HCT116 (cell line): ENCODE data around the gene TBC1D8. TPM values are rescaled to one million over a fixed set of nuclear protein-coding genes. Genes with fewer than 3 reads are reported as not detected.

Experiments used
- ATAC-seq: fragments of 200-7000 bp; cut with Tn5 transposase; 2 replicates; pipeline ENCODE4 v1.9.1; 2020; ENCODE audit warnings: mild to moderate bottlenecking, moderate library complexity
- BruUV-seq: library from RNA; stranded (reverse); fragments of 400-500 nt; replicated peaks from 2 replicates; lab custom pipeline; 2021; lab: Mats Ljungman, UMichigan
- CTCF ChIA-PET: fragments of 300-600 bp; sonication (Branson Sonifier 250); formaldehyde crosslinking; loops from one replicate; lab custom pipeline; 2021; ENCODE audit warnings: antibody characterized with exemption; lab: Charles Lee
- POLR2A ChIA-PET: fragments of 300-600, 350-600 bp; sonication (Branson Sonifier 250); formaldehyde crosslinking; loops from one replicate; lab custom pipeline; 2021; ENCODE audit warnings: antibody characterized with exemption; lab: Charles Lee
- RAD21 ChIA-PET, 2 experiments: fragments of 300-600 bp; sonication (Branson Sonifier 250); formaldehyde crosslinking; loops; one replicate each; lab custom pipeline; 2023; ENCODE audit warnings: low total read pairs in 2 of 2; ENCODE audit not compliant: uncharacterized antibody in 2 of 2, unreplicated experiment in 2 of 2, low non-redundant PET in 1 of 2; lab: Charles Lee
- DNase-seq: peaks from one replicate; pipeline ENCODE4 v3.0.0-alpha.2; 2010; ENCODE audit warnings: low read depth, low spot score
- H2AFZ ChIP-seq: fragments of 200-600 bp; shearing (Covaris generic), sonication (generic); 2 replicates; pipeline ENCODE4 v1.6.1; 2017; ENCODE audit warnings: low read depth, mixed run types, mixed read lengths, antibody characterized with exemption, low read length; ENCODE audit not compliant: poor library complexity, severe bottlenecking
- H3K27ac ChIP-seq: 2 replicates; pipeline ENCODE4 v1.5.1; 2012; ENCODE audit warnings: low read depth, low read length
- H3K27me3 ChIP-seq: fragments of 200-600 bp; sonication (generic); 2 replicates; pipeline ENCODE4 v1.6.1; 2016; ENCODE audit warnings: mixed run types, low read length, mixed read lengths; ENCODE audit not compliant: insufficient read depth
- H3K36me3 ChIP-seq, 2 experiments: fragments of 200-500 bp in 1 of 2; fragments of 200-600 bp in 1 of 2; sonication (Bioruptor generic) in 1 of 2; sonication (generic) in 1 of 2; 2 replicates each; pipeline versions ENCODE4 v1.5.1 to v1.6.1; 2014 to 2016; ENCODE audit warnings: low read length in 2 of 2, inconsistent platforms in 1 of 2, mixed read lengths in 1 of 2, mixed run types in 1 of 2; ENCODE audit not compliant: insufficient read depth in 2 of 2, control insufficient read depth in 1 of 2
- H3K4me1 ChIP-seq, 2 experiments: fragments of 200-600 bp in 1 of 2; sonication (generic) in 1 of 2; 2 replicates each; pipeline versions ENCODE4 v1.5.1 to v1.6.1; 2012 to 2017; ENCODE audit warnings: low read length in 2 of 2, inconsistent platforms in 1 of 2, mild to moderate bottlenecking in 1 of 2, mixed read lengths in 1 of 2, mixed run types in 1 of 2, moderate library complexity in 1 of 2; ENCODE audit not compliant: insufficient read depth in 2 of 2, control insufficient read depth in 1 of 2
- H3K4me2 ChIP-seq: fragments of 200-600 bp; sonication (generic); 2 replicates; pipeline ENCODE4 v1.6.1; 2017; ENCODE audit warnings: mixed run types, low read length, mixed read lengths
- H3K4me3 ChIP-seq, 2 experiments: fragments of 200-600 bp in 1 of 2; sonication (generic) in 1 of 2; replicated peaks in 1 of 2; 2 replicates each; pipeline ENCODE4 v1.5.1; 2011 to 2016; ENCODE audit warnings: low read length in 2 of 2, control low read depth in 1 of 2, low read depth in 1 of 2, mild to moderate bottlenecking in 1 of 2, mixed read lengths in 1 of 2, mixed run types in 1 of 2
- H3K79me2 ChIP-seq: fragments of 200-600 bp; sonication (generic); 2 replicates; pipeline ENCODE4 v1.6.1; 2017; ENCODE audit warnings: mild to moderate bottlenecking, mixed run types, low read length, moderate library complexity, mixed read lengths; ENCODE audit not compliant: insufficient read depth
- H3K9ac ChIP-seq: fragments of 200-600 bp; sonication (generic); 2 replicates; pipeline ENCODE4 v1.6.1; 2016; ENCODE audit warnings: low read length, mixed read lengths
- H3K9me2 ChIP-seq: fragments of 200-600 bp; sonication (generic), shearing (Covaris generic); 2 replicates; pipeline ENCODE4 v1.6.1; 2017; ENCODE audit warnings: mixed run types, mild to moderate bottlenecking, moderate library complexity; ENCODE audit not compliant: insufficient read depth
- H3K9me3 ChIP-seq, 2 experiments: fragments of 200-500 bp in 1 of 2; fragments of 200-600 bp in 1 of 2; sonication (Bioruptor generic) in 1 of 2; sonication (generic) in 1 of 2; 2 replicates each; pipeline ENCODE4 v1.6.1; 2014 to 2017; ENCODE audit warnings: low read length in 2 of 2, mixed read lengths in 2 of 2, inconsistent platforms in 1 of 2, low read depth in 1 of 2, mild to moderate bottlenecking in 1 of 2, mixed run types in 1 of 2, moderate library complexity in 1 of 2; ENCODE audit not compliant: control insufficient read depth in 1 of 2, insufficient read depth in 1 of 2
- H4K20me1 ChIP-seq: fragments of 200-600 bp; sonication (generic), shearing (Covaris generic); 2 replicates; pipeline ENCODE4 v1.6.1; 2017; ENCODE audit warnings: mixed run types, mild to moderate bottlenecking, moderate library complexity; ENCODE audit not compliant: insufficient read depth
- ATF3 ChIP-seq: IDR thresholded peaks from 2 replicates; pipeline ENCODE4 v1.6.1; 2012
- CTCF ChIP-seq, 3 experiments: fragments of 200-600 bp in 1 of 3; sonication (generic) in 1 of 3; IDR thresholded peaks in 2 of 3; conservative IDR thresholded peaks in 1 of 3; 2 replicates each; pipeline ENCODE4 v1.5.1; 2012 to 2017; ENCODE audit warnings: low read depth in 2 of 3, low read length in 2 of 3, antibody characterized with exemption in 1 of 3, borderline replicate concordance in 1 of 3, control low read depth in 1 of 3, mild to moderate bottlenecking in 1 of 3, mixed read lengths in 1 of 3, mixed run types in 1 of 3, moderate library complexity in 1 of 3; ENCODE audit not compliant: insufficient read depth in 1 of 3
- EGR1 ChIP-seq: IDR thresholded peaks from 2 replicates; pipeline ENCODE4 v1.6.1; 2012; ENCODE audit warnings: low read depth
- ELF1 ChIP-seq: IDR thresholded peaks from 2 replicates; pipeline ENCODE4 v1.6.1; 2012; ENCODE audit warnings: low read depth, borderline replicate concordance
- EZH2phosphoT487 ChIP-seq: fragments of 200-600 bp; IDR thresholded peaks from 2 replicates; pipeline ENCODE4 v1.6.1; 2018; ENCODE audit warnings: antibody characterized with exemption, borderline replicate concordance
- POLR2A ChIP-seq: IDR thresholded peaks from 2 replicates; pipeline ENCODE4 v1.7.0; 2011; ENCODE audit warnings: borderline replicate concordance; ENCODE audit not compliant: insufficient read depth, insufficient read length; ENCODE audit errors: extremely low read depth
- REST ChIP-seq: IDR thresholded peaks from 2 replicates; pipeline ENCODE4 v1.6.1; 2012; ENCODE audit warnings: low read depth
- TCF7L2 ChIP-seq: IDR thresholded peaks from 2 replicates; pipeline ENCODE4 v1.7.0; 2011; ENCODE audit warnings: borderline replicate concordance, inconsistent platforms; ENCODE audit not compliant: insufficient read depth, insufficient read length; ENCODE audit errors: extremely low read depth
- ZBTB33 ChIP-seq: IDR thresholded peaks from 2 replicates; pipeline ENCODE4 v1.6.1; 2011; ENCODE audit warnings: mild to moderate bottlenecking, low read length, moderate library complexity; ENCODE audit not compliant: insufficient replicate concordance; ENCODE audit errors: extremely low read depth
- ZFX ChIP-seq: fragments of 450-650 bp; IDR thresholded peaks from 2 replicates; pipeline ENCODE4 v1.6.1; 2017
- intact Hi-C: fragments of 100-400 bp; cut with micrococcal nuclease; formaldehyde crosslinking; loops from 2 replicates; pipeline ENCODE4 v1.10.0; 2022
- total RNA-seq: library from RNA; stranded (reverse); gene quantifications from one replicate; pipeline ENCODE4 v1.2.1, GENCODE V29; 2021; ENCODE audit not compliant: unreplicated experiment
- TF ChIP-seq, protein P1 (sequence below): IDR thresholded peaks from 2 replicates; pipeline ENCODE4 v1.6.1; 2012

TBC1D8 gene
- total RNA-seq, 1 experiment from 2014 or later: 44.0 TPM

- Histone ChIP-seq H2AFZ (no peak overlapping the region), H3K4me2 (peak overlapping the region; percentile 62), H3K36me3 (no peaks in the 10 kb centered on the region), H3K4me3 (0 out of 4 replicates have a peak overlapping the region, but pooled peaks of 1 of the 2 experiments have one; percentile 3), H3K9ac (peak overlapping the region; percentile 28), H4K20me1 (no peaks in the 10 kb centered on the region), H3K4me1 (peaks cover 51 to 77% of the 10 kb centered on the region in 2 experiments), H3K79me2 (peaks cover 89% of the 10 kb centered on the region), H3K27ac (peak overlapping the region; percentile 73)
- CTCF ChIA-PET: no interaction called here
- POLR2A ChIA-PET: interaction anchor here (1.2 kb wide), 1 partner anchor 31 kb away, joined by 3 read pairs; no protein-coding TSS in a partner anchor
- no TSS peak for BruUV-seq
- peak; percentile 17; the same call in 1 of the 2 replicates for ATAC-seq
- intact Hi-C loops: no loop called here
- TF ChIP-seq ATF3: no peak
- no peak for TF ChIP-seq EZH2phosphoT487
- no peak for TF ChIP-seq CTCF (IDR thresholded peaks at IDR 0.05 in 2 of 3, conservative IDR thresholded peaks at IDR 0.05 in 1 of 3; ENCODE audit: borderline replicate concordance in 1 of 3, insufficient read depth in 1 of 3, low read depth in 2 of 3, low read length in 2 of 3)
- TF ChIP-seq ZFX: no peak
- TF ChIP-seq TCF7L2: no peak
- TF ChIP-seq REST: no peak
- TF ChIP-seq, protein P1, sequence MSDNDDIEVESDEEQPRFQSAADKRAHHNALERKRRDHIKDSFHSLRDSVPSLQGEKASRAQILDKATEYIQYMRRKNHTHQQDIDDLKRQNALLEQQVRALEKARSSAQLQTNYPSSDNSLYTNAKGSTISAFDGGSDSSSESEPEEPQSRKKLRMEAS: no peak
- TF ChIP-seq ELF1: no peak
- TF ChIP-seq ZBTB33: no peak
- no peak for TF ChIP-seq POLR2A
- TF ChIP-seq EGR1: no peak
- TF ChIP-seq, all 23 proteins: peak for 0
- no peak for DNase-seq
- Histone ChIP-seq H3K9me3 (no peaks in the 10 kb centered on the region), H3K9me2 (no peaks in the 10 kb centered on the region), H3K27me3 (no peaks in the 10 kb centered on the region)
- RAD21 ChIA-PET: interaction anchor here in 1 of 2 experiments (0.8 kb wide), 1 partner anchor 34 kb away, joined by 3 read pairs; no protein-coding TSS in a partner anchor
These were observed 36.9 kb downstream of the TBC1D8 start for GRCh38 chr2:101114268-101114783.
